HepG2 (cell line): ENCODE data around the gene PKP3. TPM values are rescaled to one million over a fixed set of nuclear protein-coding genes. Genes with fewer than 3 reads are reported as not detected.
A peak's percentile ranks its signal among the peaks of the same experiment; 100 is the strongest.

Experiments used
- AGO1 ChIP-seq: fragments of 200-400 bp; formaldehyde crosslinking; IDR thresholded peaks from 2 replicates; pipeline ENCODE4 v1.6.1; 2017; ENCODE audit warnings: mild to moderate bottlenecking, low read depth, low read length, moderate library complexity; ENCODE audit not compliant: poor library complexity, severe bottlenecking
- AGO2 ChIP-seq: fragments of 200-400 bp; formaldehyde crosslinking; optimal IDR thresholded peaks from 2 replicates; pipeline ENCODE3; 2017; ENCODE audit warnings: mild to moderate bottlenecking, low read depth, low read length, moderate library complexity
- CREB3 ChIP-seq: sonication (generic); formaldehyde crosslinking; IDR thresholded peaks from 2 replicates; pipeline ENCODE4 v1.5.0; 2020; ENCODE audit warnings: missing genetic modification reagents
- FOXP4 ChIP-seq: sonication (generic); formaldehyde crosslinking; IDR thresholded peaks from 2 replicates; pipeline ENCODE4 v1.4.0; 2020; ENCODE audit warnings: missing genetic modification reagents
- GABPB1 ChIP-seq: IDR thresholded peaks from 2 replicates; pipeline ENCODE4 v1.6.1; 2016; ENCODE audit warnings: mild to moderate bottlenecking, missing genetic modification reagents, moderate library complexity, missing compliant biosample characterization
- HNRNPUL1 ChIP-seq: fragments of 200-400 bp; formaldehyde crosslinking; IDR thresholded peaks from 2 replicates; pipeline ENCODE4 v1.6.1; 2017; ENCODE audit warnings: low read depth, mild to moderate bottlenecking, low read length, moderate library complexity
- TCF7L2 ChIP-seq: IDR thresholded peaks from 2 replicates; pipeline ENCODE4 v1.6.1; 2011; ENCODE audit warnings: mild to moderate bottlenecking, low read depth, low read length, moderate library complexity
- YEATS4 ChIP-seq: sonication (generic); formaldehyde crosslinking; IDR thresholded peaks from 2 replicates; pipeline ENCODE4 v1.4.0; 2020; ENCODE audit warnings: missing genetic modification reagents, borderline replicate concordance
- ZBTB38 ChIP-seq: sonication (generic); formaldehyde crosslinking; IDR thresholded peaks from 2 replicates; pipeline ENCODE4 v1.5.1; 2020; ENCODE audit warnings: mild to moderate bottlenecking, missing genetic modification reagents
- ZFP90 ChIP-seq: sonication (generic); formaldehyde crosslinking; IDR thresholded peaks from 2 replicates; pipeline ENCODE4 v1.8.0; 2022; ENCODE audit warnings: missing genetic modification reagents, mild to moderate bottlenecking, inconsistent platforms, borderline replicate concordance
- ZNF460 ChIP-seq: sonication (generic); formaldehyde crosslinking; IDR thresholded peaks from 2 replicates; pipeline ENCODE4 v1.5.1; 2020; ENCODE audit warnings: missing genetic modification reagents, mild to moderate bottlenecking, borderline replicate concordance
- ZNF556 ChIP-seq: sonication (generic); formaldehyde crosslinking; IDR thresholded peaks from 2 replicates; pipeline ENCODE4 v1.4.0; 2020; ENCODE audit warnings: mild to moderate bottlenecking, missing genetic modification reagents, borderline replicate concordance
- ZNF687 ChIP-seq: sonication (generic); formaldehyde crosslinking; IDR thresholded peaks from 2 replicates; pipeline ENCODE4 v1.5.1; 2020; ENCODE audit warnings: mild to moderate bottlenecking, missing genetic modification reagents, moderate library complexity
- polyA plus RNA-seq, 8 experiments: library from polyadenylated mRNA; depleted of rRNA in 3 of 8; stranded (reverse) in 7 of 8; unstranded in 1 of 8; fragments of >200 nt; fragmentation: Illumina TruSeq in 4 of 8; extraction: Trizol in 4 of 8; gene quantifications; 2 replicates each; pipeline versions ENCODE4 v1.2.1 to v1.2.3, GENCODE V29; 2011 to 2016; ENCODE audit warnings: low read depth in 4 of 8, missing spikeins in 1 of 8, mixed read lengths in 1 of 8; ENCODE audit not compliant: insufficient read depth in 1 of 8
- total RNA-seq, 5 experiments: library from RNA; depleted of rRNA; stranded (reverse); fragments of >200 nt; fragmentation: Illumina TruSeq; extraction: Trizol; gene quantifications; 2 replicates each; pipeline ENCODE4 v1.2.3, GENCODE V29; 2016; ENCODE audit warnings: low read depth in 1 of 5
- TF ChIP-seq, protein P1 (sequence below): sonication (generic); formaldehyde crosslinking; conservative IDR thresholded peaks from 2 replicates; pipeline ENCODE4 v1.8.0; 2022; ENCODE audit warnings: mild to moderate bottlenecking, moderate library complexity, missing genetic modification reagents
- TF ChIP-seq, protein P2 (sequence below): sonication (generic); formaldehyde crosslinking; IDR thresholded peaks from 2 replicates; pipeline ENCODE4 v1.5.1; 2020; ENCODE audit warnings: missing genetic modification reagents, mild to moderate bottlenecking, borderline replicate concordance

Gene PKP3
- total and polyA plus RNA-seq, 2 of the 13 experiments (the other 11 are each of a cell fraction or from before 2014, with no cell fraction given): 18.0 to 28.7 TPM

GRCh38 chr11:416757-417621 lies 23.0 kb downstream of the PKP3 start (continued):
- TF ChIP-seq ZNF687 (CRISPR knock-in tag): peak; percentile 69
- no peak for TF ChIP-seq HNRNPUL1
- TF ChIP-seq AGO1: peak; percentile 10
- TF ChIP-seq ZFP90: peak; percentile 58; the same call in 1 of the 2 replicates
- 0 out of 2 replicates have a peak, but pooled peaks have one; percentile 29 for TF ChIP-seq ZBTB38 (CRISPR knock-in tag)
- 0 out of 2 replicates have a peak, but pooled peaks have one; percentile 64 for TF ChIP-seq CREB3 (CRISPR knock-in tag)
- TF ChIP-seq, protein P1, sequence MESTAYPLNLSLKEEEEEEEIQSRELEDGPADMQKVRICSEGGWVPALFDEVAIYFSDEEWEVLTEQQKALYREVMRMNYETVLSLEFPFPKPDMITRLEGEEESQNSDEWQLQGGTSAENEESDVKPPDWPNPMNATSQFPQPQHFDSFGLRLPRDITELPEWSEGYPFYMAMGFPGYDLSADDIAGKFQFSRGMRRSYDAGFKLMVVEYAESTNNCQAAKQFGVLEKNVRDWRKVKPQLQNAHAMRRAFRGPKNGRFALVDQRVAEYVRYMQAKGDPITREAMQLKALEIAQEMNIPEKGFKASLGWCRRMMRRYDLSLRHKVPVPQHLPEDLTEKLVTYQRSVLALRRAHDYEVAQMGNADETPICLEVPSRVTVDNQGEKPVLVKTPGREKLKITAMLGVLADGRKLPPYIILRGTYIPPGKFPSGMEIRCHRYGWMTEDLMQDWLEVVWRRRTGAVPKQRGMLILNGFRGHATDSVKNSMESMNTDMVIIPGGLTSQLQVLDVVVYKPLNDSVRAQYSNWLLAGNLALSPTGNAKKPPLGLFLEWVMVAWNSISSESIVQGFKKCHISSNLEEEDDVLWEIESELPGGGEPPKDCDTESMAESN (CRISPR knock-in tag): 0 out of 2 replicates have a peak, but pooled peaks have one; percentile 11
- TF ChIP-seq ZNF556 (CRISPR knock-in tag): peak; percentile 57; the same call in 1 of the 2 replicates
- no peak for TF ChIP-seq FOXP4 (CRISPR knock-in tag)
- peak; percentile 30; the same call in 1 of the 2 replicates for TF ChIP-seq YEATS4
- TF ChIP-seq GABPB1 (CRISPR knock-in tag): peak; percentile 36; the same call in 1 of the 2 replicates
- no peak for TF ChIP-seq TCF7L2
- TF ChIP-seq, protein P2, sequence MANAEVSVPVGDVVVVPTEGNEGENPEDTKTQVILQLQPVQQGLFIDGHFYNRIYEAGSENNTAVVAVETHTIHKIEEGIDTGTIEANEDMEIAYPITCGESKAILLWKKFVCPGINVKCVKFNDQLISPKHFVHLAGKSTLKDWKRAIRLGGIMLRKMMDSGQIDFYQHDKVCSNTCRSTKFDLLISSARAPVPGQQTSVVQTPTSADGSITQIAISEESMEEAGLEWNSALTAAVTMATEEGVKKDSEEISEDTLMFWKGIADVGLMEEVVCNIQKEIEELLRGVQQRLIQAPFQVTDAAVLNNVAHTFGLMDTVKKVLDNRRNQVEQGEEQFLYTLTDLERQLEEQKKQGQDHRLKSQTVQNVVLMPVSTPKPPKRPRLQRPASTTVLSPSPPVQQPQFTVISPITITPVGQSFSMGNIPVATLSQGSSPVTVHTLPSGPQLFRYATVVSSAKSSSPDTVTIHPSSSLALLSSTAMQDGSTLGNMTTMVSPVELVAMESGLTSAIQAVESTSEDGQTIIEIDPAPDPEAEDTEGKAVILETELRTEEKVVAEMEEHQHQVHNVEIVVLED: no peak
- TF ChIP-seq ZNF460 (CRISPR knock-in tag): no peak
- peak; percentile 27 for TF ChIP-seq AGO2
